Stimulated activated CD4-positive, alpha-beta T cell treated with anti-CD3 and anti-CD28 coated beads, Interleukin-12 subunit alpha, Interleukin-12 subunit beta, amount 100 ng/mL, for 24 hours (primary cell): ENCODE results near the gene IRF8.

Source experiments
- DNase-seq, 2 experiments: peaks; one replicate each; pipeline ENCODE4 v3.0.0-alpha.2; 2020; ENCODE audit warnings: low read depth in 2 of 2

The IRF8 gene

GRCh38 chr16:85913688-85914422 lies 14.9 kb downstream of the IRF8 start:
- DNase-seq = no peak

GRCh38 chr16:85914423-85914794 lies 15.4 kb downstream of the IRF8 start:
- no peak for DNase-seq

- DNase-seq = no peak
These were observed 16.3 kb downstream of the IRF8 start for GRCh38 chr16:85915125-85915845.

- no peak for DNase-seq
These were observed 17.4 kb downstream of the IRF8 start for GRCh38 chr16:85916141-85916890.

GRCh38 chr16:85917012-85917411 lies 18.1 kb downstream of the IRF8 start:
- DNase-seq = no peak

- DNase-seq = no peak
These were observed 19.0 kb downstream of the IRF8 start for GRCh38 chr16:85917959-85918358.

- no peak for DNase-seq
These were observed 19.5 kb downstream of the IRF8 start for GRCh38 chr16:85918436-85918835.

- no peak for DNase-seq
These were observed 20.6 kb downstream of the IRF8 start for GRCh38 chr16:85919271-85920267.

GRCh38 chr16:85921026-85921425 lies 22.1 kb downstream of the IRF8 start:
- no peak for DNase-seq

- DNase-seq = no peak
These were observed 24.4 kb downstream of the IRF8 start for GRCh38 chr16:85923153-85924021.

- peak; percentile 42 to 46 for DNase-seq
These were observed 25.7 kb downstream of the IRF8 start for GRCh38 chr16:85924675-85925074.

- no peak for DNase-seq
These were observed 27.4 kb downstream of the IRF8 start for GRCh38 chr16:85926370-85926769.

- no peak for DNase-seq
These were observed 28.4 kb downstream of the IRF8 start for GRCh38 chr16:85927371-85927770.

- no peak for DNase-seq
These were observed 29.0 kb downstream of the IRF8 start for GRCh38 chr16:85927959-85928358.

- no peak for DNase-seq
These were observed 29.4 kb downstream of the IRF8 start for GRCh38 chr16:85928401-85928820.

GRCh38 chr16:85929259-85929721 lies 30.3 kb downstream of the IRF8 start:
- no peak for DNase-seq

- no peak for DNase-seq
These were observed 31.3 kb downstream of the IRF8 start for GRCh38 chr16:85930301-85930700.

- DNase-seq = no peak
These were observed 32.8 kb downstream of the IRF8 start for GRCh38 chr16:85931596-85932402.

GRCh38 chr16:85934210-85934609 lies 35.2 kb downstream of the IRF8 start:
- no peak for DNase-seq
